GM21390 (cell line): Measurements from ENCODE around the gene NAV1.
"Not testable (repeated sequence)": the region's sequence is repeated elsewhere in the genome, so short reads cannot be mapped to it uniquely, and the experiment has no call there.

Experiments used
- ATAC-seq: cut with Tn5 transposase; IDR thresholded peaks from one replicate; pipeline ENCODE4 v1.9.1; 2021; ENCODE audit not compliant: unreplicated experiment

The NAV1 gene

DNA sequence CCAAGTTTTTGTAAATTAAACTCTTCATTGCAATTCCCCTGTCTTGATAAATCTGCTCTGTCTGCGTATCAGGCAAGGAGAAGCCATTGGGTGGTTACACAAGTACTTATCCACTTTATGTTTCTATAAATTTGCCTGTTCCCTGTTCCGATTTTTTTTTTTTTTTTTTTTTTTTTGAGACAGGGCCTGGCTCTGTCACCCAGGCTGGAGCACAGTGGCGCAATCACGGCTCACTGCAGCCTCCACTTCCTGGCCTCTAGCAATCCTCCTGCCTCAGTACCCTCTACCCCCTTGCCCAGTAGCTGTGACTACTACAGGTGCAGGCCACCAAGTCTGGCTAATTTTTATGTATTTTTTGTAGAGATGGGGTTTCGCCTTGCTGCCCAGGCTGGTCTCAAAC, 20.9 kb upstream of the NAV1 start:
- ATAC-seq, result no peak

GRCh38 chr1:201520046-201520575, 18.8 kb upstream of the NAV1 start:
- not testable (repeated sequence) for ATAC-seq

GRCh38 chr1:201525193-201525778, 13.6 kb upstream of the NAV1 start:
- no peak for ATAC-seq

DNA sequence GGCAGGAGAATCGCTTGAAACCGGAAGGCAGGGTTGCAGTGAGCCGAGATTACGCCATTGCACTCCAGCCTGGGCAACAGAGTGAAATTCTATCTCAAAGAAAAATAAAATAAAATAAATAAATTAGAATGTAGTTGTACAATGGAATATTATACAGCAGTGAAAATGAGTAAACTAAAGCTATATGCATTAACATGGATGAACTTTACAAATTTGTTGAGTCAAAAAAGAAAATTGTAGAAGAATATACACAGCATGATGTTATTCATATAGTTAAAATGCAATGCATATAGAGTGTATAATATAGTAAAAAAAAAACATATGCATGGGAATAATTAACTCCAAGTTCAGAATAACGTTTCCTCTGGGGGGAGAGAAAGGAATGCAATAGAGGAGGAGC, 11.0 kb upstream of the NAV1 start:
- no peak for ATAC-seq

GRCh38 chr1:201528631-201529252, 10.2 kb upstream of the NAV1 start:
- ATAC-seq, result no peak

DNA sequence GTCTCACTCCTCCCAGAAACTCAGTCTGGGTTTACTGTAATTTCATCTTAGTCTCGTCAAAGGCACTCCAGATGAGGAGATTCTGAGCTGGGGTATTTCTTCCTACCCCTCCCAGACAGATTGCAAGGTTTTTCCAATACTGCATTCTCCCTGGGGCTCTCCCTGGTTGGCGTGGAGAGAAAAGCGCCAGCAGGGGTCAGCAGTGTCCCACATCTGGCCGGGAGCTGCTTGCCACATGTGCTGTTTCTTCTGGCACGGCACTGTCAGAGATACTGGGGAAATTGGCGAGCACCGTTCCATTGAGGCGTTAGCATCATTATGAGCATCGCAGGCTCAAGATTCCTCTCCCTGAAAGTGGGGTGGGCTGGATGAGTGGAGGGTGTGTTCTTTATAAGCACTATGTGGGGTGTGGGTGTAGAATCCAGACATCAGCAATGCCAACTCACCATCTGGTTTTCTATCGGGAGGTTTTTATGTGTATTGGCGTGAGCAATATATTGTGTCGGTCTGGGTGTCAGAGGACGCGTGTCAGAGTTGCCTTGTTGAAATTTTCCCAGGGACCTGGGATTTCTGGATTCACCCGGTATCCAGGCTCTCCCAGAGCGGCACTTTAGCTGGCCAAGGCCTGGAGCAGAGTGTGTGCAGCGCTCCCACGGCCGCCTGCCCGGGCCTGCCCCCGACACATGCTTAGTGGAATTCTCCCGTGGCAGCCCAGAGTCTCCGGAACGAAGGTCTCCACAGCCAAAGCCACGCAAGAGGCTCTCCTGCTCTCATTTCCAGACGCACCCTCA, 8.0 kb upstream of the NAV1 start:
- ATAC-seq, result no peak

DNA sequence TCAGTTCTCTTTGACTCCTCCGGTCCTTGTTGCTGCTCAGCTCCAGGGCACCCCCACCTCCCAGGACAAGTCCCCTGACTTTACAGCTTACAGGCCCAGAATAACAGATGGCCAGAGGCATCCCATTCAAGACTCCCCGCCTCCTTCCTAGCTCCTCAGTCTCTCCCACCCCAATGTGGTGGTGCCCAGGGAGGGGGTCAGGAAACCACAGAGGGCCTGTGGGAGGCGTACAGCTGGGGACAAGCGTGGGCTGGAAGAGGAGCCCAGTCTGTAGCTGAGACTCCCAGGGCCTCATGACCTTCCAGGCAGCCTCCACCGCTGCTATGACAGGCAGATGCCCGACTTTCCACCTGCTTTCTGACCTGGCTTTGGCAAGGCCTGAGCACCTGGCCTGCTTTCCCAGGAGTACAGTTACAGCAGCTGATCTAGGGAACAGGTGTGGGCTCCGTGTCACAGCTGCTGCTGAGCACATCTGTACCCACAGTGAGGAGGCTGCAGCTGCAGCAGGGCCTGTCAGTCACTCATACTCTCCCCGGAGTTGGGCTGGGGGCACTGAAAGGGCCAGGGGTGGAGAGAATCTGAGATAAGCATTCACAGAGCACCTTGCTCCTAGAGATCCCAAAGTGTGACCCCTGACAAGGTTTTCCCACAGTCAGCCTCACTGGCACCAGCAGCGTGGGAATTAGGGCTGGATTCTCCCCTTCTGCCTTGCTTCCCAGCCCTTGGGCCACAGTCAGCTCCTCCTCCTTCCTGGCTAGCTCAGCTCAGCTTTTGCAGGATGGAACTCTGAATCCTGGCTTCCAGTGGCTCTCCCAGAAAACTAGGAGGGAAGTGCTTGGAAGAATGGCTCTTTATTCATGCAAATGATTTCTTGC, 7.1 kb upstream of the NAV1 start:
- ATAC-seq, result no peak

DNA sequence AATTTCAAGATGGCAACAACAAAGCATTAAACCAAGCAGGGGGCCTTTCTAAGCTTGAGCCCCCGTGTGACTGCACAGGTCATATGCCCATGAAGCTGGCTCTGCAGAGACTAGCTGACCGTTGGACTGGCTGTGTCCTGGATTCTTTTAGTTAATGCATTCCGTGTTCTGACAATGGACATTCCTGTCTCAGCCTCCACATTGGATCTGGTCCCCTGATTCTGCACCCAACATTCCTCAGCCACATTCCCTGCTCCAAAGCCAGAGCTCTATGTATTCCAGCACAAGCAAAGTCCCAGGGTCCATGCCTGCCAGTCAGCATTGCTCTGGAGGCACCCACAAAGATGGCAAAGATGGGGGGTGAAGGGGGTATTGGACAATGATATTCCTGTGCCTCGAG, 5.1 kb upstream of the NAV1 start:
- ATAC-seq, result no peak

DNA sequence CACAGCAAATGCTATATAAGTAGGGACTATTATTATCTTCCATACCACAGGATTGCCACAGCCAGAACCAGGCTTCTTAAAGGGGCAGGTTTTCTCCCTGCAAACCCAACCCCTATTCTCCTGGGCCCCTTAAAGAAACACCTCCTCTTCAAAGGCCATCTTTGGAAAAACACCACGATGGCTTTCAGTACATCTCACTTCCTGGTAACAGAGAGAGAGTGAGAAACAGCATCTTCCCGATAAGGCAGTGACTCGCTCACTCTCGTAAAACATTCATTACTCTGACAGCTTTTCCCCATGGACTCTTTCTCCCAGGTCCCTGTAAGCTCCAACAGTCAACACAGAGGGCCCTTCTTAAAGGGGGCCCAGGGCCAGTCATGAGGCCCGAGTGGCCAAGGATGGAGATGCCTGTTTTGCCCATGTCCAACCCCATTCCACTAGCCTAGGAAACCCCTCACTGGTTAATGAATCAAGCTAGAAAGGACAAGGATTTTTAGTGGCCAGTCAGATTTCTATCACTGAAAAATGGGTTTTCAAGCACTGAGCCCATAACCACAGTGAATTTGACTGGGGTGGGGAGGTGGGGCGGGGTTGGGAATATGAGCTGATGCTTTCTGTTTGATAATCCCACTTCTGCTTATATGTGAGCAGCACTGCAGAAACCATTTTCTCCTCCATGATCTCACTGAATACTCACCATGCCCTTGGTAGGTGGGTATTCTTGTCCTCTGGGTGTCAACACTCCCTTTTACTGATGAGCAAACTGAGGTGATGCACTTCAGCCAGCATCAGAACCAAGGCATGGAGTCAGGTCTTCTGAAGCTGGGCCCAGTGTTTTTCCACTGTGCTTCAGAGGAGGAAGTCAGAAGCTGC, 3.6 kb upstream of the NAV1 start:
- ATAC-seq, result no peak

GRCh38 chr1:201535919-201536245, 3.0 kb upstream of the NAV1 start:
- ATAC-seq, result no peak

DNA sequence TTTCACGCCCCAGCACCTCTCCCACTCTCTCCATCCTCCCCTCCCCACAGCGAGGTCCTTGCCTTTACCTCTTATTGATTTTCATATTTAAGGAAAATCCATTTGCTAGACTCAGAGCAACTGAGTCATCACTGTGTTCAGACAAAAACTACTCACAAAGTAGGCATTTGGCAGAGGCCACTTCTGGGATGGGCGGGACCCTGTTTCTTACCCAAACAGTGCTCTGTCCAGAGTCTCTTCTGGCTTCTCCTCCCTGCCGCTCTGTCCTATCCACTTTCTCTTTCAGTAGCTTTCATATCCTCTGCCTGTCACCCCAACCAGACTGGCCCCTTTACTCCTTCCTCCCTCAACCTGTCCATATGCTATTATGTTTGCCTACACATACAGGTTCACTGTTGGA, 2.4 kb upstream of the NAV1 start:
- ATAC-seq, result no peak

DNA sequence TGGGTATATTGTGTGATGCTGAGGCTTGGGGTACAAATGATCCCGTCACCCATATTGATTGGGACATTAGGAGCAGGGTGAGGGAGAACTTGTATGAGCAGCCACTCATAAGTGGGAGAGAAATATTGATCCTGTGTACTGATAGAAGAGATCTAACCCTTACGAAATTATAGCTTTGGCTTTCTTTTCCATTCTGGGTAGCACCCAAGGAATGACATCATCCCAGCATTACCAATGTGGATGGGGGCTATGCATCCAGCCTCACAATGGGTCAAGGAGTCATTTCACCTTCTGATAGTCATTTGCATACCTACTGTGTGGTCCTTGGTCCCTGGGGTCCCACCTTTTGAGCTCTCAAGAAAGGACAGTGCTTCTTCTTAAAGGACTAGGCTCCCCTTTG, 1.9 kb upstream of the NAV1 start:
- no peak for ATAC-seq

- no peak for ATAC-seq
Observed at GRCh38 chr1:201537467-201537866, 1.5 kb upstream of the NAV1 start.

DNA sequence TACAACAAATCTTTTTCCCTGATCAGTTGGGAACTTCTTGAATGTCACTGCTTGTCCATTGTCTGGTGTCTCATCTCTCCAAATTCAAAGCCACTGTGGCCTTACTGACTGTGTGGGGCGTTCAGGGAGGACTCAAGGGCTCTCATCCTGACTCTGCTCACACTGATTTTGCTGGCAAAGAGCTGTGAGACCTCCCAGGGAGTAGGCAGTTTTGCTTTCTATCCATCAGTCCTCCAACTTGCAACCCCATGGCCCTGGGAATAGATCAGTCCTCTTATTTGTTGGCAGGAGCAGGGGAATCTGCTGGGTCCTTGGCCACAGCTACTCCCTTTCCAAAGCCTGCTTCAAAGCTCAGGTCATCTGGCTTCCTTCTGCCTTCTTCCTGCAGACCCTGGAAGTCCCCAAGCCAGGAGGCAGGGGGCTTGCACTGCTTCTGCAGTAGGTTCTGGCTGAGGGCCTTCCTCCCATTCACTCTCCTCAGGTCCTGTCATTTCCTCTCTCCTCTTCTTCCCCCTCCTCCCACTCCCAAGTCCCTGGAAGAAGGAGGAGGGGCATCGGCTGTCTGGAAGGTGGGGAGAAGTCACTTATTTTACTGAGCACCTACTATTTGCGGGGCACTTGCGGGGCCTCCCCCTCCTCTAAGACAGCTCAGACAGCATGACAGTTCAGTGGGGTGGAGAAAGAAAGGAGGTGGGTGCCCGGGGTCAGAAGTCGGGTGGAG, 876 bp upstream of the NAV1 start:
- no peak for ATAC-seq

DNA sequence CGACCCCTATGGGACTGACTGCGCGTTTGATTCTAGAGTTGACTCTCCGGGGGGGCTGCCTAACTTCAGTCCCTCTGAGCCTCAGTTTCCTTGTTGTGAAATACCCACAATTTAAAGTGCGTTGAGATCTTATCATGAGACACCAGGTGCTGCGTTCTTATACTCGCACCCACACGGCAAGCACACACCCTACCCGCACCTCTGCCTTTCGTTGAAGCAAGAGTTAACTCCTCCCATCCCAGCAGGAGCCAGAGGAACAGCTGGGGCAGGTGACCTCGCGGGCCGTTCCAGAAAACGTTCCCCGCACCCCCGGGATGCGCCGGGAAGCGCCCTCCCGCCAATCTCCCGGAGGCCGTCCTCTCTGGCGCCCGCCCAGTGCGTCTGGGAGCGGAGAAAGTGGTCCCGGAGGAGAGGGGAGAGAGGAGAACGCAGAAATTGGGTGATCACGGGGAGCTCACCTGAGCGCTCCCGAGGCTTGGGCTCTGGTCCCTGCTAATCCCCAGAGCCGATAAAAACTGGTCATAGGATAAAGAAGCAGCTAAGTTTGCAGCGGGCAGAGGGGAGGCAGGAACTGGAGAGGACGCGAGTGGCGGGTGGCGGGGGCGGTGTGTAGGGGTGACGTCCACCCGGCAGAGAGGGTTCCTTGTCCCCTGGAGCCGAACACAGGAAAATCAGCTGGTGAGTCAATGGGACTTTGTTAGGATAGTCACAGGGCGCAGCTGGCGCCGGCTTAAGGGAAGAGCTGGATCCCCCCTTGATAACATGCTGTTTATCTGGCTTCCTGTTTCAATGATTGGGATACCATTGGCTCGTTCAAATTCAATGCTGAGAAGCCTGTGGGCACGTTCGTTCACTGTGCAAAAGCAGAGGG, 869 bp downstream of the NAV1 start:
- no peak for ATAC-seq

- ATAC-seq, result no peak
Observed at GRCh38 chr1:201540846-201541735, 2.2 kb downstream of the NAV1 start.

DNA sequence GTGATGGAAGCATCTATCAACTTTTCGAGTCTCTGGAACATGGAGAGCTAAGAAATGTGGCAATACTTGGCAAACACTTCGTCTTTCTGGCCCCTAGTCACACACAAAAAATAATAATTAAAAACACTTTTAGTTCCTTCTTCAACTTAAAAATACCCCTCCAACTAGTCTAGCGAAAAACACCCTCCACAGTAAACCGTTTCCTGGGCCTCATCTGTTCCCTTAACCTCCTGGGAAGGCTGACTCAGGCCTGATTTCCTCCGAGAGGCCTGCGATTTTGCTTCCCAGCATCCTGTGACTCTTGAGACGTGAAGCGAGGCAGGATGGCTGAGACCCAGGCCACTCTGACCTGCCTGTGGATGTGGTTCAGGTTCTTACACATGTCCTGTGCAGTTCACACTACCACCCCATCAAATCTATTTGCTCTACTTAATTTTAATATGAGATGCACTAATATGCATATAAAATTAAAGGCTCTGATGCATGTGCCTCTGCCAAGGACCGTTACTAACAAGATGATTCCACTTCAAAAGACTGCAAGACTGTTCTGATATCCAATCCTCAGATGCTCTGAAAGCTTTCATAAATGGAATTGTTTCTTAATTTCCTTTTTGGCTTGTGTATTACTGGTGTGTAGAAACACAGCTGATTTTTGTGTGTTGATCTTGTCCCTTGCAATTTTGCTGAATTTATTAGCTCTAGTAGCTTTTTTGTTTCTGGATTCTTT, 3.5 kb downstream of the NAV1 start:
- ATAC-seq, result no peak
